Osteoblast (primary cell): ENCODE results near the gene MYO3B. TPM values are rescaled to one million over a fixed set of nuclear protein-coding genes. Genes with fewer than 3 reads are reported as not detected.

Source experiments
- DNase-seq: peaks from one replicate; pipeline ENCODE4 v3.0.0; 2011; ENCODE audit warnings: low spot score, mixed read lengths; ENCODE audit not compliant: insufficient read length; ENCODE audit errors: missing footprints
- H2AFZ ChIP-seq: 2 replicates; pipeline ENCODE4 v1.6.0; 2011; ENCODE audit warnings: mild to moderate bottlenecking, low read length
- H3K27ac ChIP-seq: 2 replicates; pipeline ENCODE4 v1.5.1; 2011; ENCODE audit warnings: mild to moderate bottlenecking, low read depth, low read length, moderate library complexity
- H3K27me3 ChIP-seq: 2 replicates; pipeline ENCODE4 v1.6.0; 2012; ENCODE audit warnings: mild to moderate bottlenecking, control low read depth, inconsistent platforms, low read length, moderate library complexity; ENCODE audit not compliant: insufficient read depth
- H3K36me3 ChIP-seq: 2 replicates; pipeline ENCODE4 v1.5.1; 2011; ENCODE audit warnings: mild to moderate bottlenecking, low read length, control low read depth, moderate library complexity; ENCODE audit not compliant: insufficient read depth
- H3K4me1 ChIP-seq: 2 replicates; pipeline ENCODE4 v1.5.1; 2011; ENCODE audit warnings: mild to moderate bottlenecking, low read length, control low read depth, moderate library complexity; ENCODE audit not compliant: insufficient read depth
- H3K4me2 ChIP-seq: 2 replicates; pipeline ENCODE4 v1.6.0; 2011; ENCODE audit warnings: mild to moderate bottlenecking, low read length; ENCODE audit not compliant: insufficient read depth
- H3K4me3 ChIP-seq: fragments of 200-600 bp; sonication (generic); 3 replicates; pipeline ENCODE4 v1.5.1; 2012; ENCODE audit warnings: mild to moderate bottlenecking, low read length, inconsistent platforms; ENCODE audit not compliant: insufficient read depth
- H3K79me2 ChIP-seq: 2 replicates; pipeline ENCODE4 v1.6.0; 2012; ENCODE audit warnings: mild to moderate bottlenecking, low read length, control low read depth, inconsistent platforms; ENCODE audit not compliant: insufficient read depth
- H3K9me3 ChIP-seq: 2 replicates; pipeline ENCODE4 v1.5.1; 2011; ENCODE audit warnings: low read depth, low read length, control low read depth
- H4K20me1 ChIP-seq: 2 replicates; pipeline ENCODE4 v1.6.0; 2012; ENCODE audit warnings: mild to moderate bottlenecking, low read length, control low read depth; ENCODE audit not compliant: insufficient read depth
- total RNA-seq: library from RNA; depleted of rRNA; stranded (reverse); fragments of >200 nt; gene quantifications from 2 replicates; pipeline ENCODE4 v1.2.3, GENCODE V29; 2012
- TF ChIP-seq, protein P1 (sequence below): IDR thresholded peaks from 2 replicates; pipeline ENCODE4 v1.5.1; 2011; ENCODE audit warnings: mild to moderate bottlenecking, low read depth, low read length, moderate library complexity; ENCODE audit errors: extremely low read depth

The MYO3B gene
- total RNA-seq, 1 donor = 0.36 TPM

DNA sequence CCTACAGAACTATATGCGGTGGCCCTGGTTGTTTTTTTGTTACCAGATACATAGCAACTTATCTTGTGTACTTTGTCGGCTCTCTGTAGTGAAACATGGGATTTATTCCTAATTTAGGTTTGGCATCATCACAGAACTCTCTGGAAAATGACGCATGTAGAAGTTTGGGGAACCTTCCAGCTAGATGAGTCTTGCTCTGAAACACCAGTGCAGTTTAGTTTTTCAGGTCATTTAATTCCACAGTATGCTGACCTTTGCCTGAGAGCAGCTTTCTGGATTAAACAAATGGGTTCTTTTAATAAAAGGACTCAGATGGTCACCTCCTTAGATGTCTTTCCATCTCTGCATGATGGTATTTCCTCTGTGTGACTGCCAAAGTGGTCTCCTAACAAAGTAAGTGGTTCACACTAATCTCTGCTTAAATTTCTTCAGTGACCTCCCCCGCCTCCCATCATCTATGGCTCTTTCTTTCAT is 39.9 kb downstream of the MYO3B start:
- no peak for DNase-seq
- Histone ChIP-seq H3K27ac (no peak overlapping the region), H3K79me2 (no peaks in the 10 kb centered on the region)

GRCh38 chr2:170218456-170218855 is 40.5 kb downstream of the MYO3B start:
- no peak overlapping the region for H3K4me3 ChIP-seq
- H3K79me2 ChIP-seq = no peaks in the 10 kb centered on the region
- H4K20me1 ChIP-seq = no peaks in the 10 kb centered on the region
- H3K27ac ChIP-seq = no peak overlapping the region
- no peak overlapping the region for H3K4me2 ChIP-seq
- H2AFZ ChIP-seq = no peak overlapping the region
- peaks cover 14% of the 10 kb centered on the region for H3K4me1 ChIP-seq
- no peaks in the 10 kb centered on the region for H3K36me3 ChIP-seq
- no peak for DNase-seq
- no peaks in the 10 kb centered on the region for H3K27me3 ChIP-seq
- no peaks in the 10 kb centered on the region for H3K9me3 ChIP-seq
- TF ChIP-seq, protein P1, sequence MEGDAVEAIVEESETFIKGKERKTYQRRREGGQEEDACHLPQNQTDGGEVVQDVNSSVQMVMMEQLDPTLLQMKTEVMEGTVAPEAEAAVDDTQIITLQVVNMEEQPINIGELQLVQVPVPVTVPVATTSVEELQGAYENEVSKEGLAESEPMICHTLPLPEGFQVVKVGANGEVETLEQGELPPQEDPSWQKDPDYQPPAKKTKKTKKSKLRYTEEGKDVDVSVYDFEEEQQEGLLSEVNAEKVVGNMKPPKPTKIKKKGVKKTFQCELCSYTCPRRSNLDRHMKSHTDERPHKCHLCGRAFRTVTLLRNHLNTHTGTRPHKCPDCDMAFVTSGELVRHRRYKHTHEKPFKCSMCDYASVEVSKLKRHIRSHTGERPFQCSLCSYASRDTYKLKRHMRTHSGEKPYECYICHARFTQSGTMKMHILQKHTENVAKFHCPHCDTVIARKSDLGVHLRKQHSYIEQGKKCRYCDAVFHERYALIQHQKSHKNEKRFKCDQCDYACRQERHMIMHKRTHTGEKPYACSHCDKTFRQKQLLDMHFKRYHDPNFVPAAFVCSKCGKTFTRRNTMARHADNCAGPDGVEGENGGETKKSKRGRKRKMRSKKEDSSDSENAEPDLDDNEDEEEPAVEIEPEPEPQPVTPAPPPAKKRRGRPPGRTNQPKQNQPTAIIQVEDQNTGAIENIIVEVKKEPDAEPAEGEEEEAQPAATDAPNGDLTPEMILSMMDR = no peak

More for the DNA sequence above, 39.9 kb downstream of the MYO3B start:
- H3K36me3 ChIP-seq = no peaks in the 10 kb centered on the region
- H3K9me3 ChIP-seq = no peaks in the 10 kb centered on the region
- H3K4me2 ChIP-seq = no peak overlapping the region
- H4K20me1 ChIP-seq = no peaks in the 10 kb centered on the region
- no peak overlapping the region for H3K4me3 ChIP-seq
- H3K27me3 ChIP-seq = no peaks in the 10 kb centered on the region
- no peak overlapping the region for H2AFZ ChIP-seq
- peaks cover 16% of the 10 kb centered on the region for H3K4me1 ChIP-seq
- TF ChIP-seq, protein P1 = no peak

GRCh38 chr2:170218931-170219330 is 41.0 kb downstream of the MYO3B start:
- Histone ChIP-seq H3K27ac (no peak overlapping the region), H3K79me2 (no peaks in the 10 kb centered on the region), H3K27me3 (no peaks in the 10 kb centered on the region), H3K9me3 (no peaks in the 10 kb centered on the region), H3K4me3 (no peak overlapping the region), H3K4me2 (no peak overlapping the region), H2AFZ (no peak overlapping the region), H4K20me1 (no peaks in the 10 kb centered on the region), H3K4me1 (peaks cover 14% of the 10 kb centered on the region), H3K36me3 (no peaks in the 10 kb centered on the region)
- TF ChIP-seq, protein P1 = no peak
- DNase-seq = no peak

DNA sequence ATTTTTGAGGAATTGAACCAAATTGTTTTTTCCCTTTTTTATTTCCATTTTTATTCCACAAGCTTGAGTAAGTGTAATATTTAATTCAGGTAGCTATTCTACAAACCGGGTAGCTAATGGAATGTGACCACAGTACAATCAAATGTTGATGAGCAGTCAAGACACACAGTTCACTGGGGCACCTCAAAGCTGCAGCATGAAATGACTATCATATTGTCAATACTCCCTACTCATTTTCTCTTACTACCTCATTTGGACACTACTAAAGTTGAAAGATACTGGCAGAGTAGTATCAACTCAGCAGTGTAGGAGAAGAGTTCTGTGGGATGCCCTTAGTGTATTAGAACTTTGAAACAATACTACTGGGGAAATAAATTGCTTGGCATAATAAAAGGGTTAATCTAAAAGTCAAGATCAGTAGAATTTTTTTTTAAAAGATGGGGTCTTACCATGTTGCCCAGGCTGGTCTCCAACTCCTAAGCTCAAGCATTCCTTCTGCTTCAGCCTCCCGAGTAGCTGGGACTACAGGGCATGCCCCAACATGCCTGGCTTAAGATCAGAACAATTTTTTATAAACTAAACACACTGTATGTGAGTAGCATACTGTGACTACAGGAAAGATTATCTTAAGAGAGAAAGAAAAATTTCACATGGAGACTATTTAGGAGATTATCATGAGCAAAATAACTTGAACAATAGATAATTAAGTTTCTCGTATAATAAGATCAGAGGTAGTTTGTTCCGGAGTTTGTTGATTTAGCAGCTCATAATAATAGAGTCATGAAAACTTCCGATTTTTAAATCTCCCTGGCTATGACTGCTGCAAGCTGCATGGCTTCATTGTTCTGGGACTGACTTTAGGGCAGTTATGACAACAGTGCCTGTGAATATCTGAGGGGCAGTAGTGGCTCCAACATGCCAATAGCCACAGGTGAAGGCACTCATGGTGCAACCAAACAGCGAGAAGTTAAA is 43.7 kb downstream of the MYO3B start:
- H3K4me2 ChIP-seq = peak overlapping the region; percentile 44
- H3K4me3 ChIP-seq = no peak overlapping the region

More for the DNA sequence above, 43.7 kb downstream of the MYO3B start:
- Histone ChIP-seq H3K4me1 (peaks cover 14% of the 10 kb centered on the region), H3K36me3 (no peaks in the 10 kb centered on the region), H3K9me3 (no peaks in the 10 kb centered on the region), H2AFZ (peak overlapping the region; percentile 85), H3K27ac (peak overlapping the region; percentile 56), H4K20me1 (no peaks in the 10 kb centered on the region), H3K79me2 (no peaks in the 10 kb centered on the region), H3K27me3 (no peaks in the 10 kb centered on the region)
- DNase-seq = peak; percentile 66
- TF ChIP-seq, protein P1 = no peak
